Hippocampal formation (tissue), 2 donors: ENCODE data around the gene CHSY1.
"Not testable (repeated sequence)": the region's sequence is repeated elsewhere in the genome, so short reads cannot be mapped to it uniquely, and the experiment has no call there.

Experiments
- DNase-seq, 2 donors: peaks; one replicate each; lab custom pipeline; 2025; lab: John Stamatoyannopoulos, UW

The CHSY1 gene

DNA sequence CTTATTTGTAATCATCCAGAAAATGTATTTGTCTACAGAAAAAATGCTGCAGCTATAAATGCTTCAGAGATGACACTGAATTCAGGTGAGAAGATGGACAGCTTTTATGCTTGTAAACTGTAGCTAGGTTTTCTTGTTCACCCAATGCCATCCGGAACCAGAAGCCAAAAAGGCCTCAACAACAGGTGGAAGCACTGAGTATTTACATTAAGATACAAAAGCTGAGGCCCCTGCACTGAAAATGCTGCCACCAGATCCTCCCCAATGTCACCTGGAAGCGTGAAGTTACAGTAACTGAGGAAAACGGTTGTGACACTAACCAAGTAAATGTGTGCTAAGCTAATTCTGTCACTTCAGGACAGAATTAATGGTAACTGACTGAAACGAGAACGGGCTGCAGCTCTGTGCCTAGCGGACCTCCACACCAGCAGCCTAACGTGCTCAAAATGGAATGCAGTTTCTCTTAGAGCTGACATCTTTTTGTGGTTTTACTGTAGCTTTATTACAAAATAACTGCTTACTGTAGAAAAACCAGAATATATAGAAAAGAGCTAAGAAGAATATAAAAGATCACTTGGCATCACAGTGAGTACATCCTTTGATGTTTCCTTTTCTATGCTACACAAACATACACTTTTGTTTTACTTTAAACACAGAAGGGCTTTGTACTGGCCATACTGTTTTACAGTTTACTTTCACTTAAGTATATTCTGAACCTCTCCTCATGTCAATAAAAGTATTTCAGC is 7.6 kb downstream of the CHSY1 start:
- DNase-seq: no peak

DNA sequence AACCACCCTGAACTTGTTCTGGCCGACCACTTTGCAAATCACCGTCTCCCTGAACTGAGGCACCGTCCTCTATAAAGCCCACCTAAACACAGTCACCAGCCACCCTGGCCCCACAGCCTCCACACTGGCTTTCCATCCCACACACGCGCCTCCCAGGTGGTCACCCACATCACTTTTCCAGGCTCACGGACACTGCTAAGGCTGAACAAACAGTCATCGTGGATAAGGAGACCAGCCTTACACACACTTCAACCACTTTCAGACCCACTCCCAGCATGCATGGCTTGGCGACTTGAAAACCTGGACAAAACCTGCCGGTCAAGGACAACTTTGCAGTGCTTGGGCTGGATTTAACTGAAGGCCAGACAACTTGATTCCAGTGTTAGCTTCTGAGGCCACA is 8.4 kb downstream of the CHSY1 start:
- DNase-seq: no peak

DNA sequence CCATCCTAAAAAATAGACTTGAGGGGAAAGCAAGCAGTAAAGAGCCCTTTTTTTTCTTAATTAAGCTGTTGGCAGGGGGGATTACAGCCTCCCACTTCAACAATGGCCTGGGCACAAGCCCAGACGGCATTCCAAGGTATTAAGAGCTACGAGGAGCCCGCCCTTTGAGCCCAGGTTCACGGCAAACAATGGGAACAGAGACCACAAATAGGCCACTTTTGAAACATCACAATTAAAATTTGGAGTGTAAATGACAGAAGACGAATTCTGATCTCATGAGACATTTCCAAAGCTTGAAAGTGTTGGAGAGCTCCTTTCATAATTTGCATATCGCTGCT is 8.9 kb downstream of the CHSY1 start:
- DNase-seq: no peak

DNA sequence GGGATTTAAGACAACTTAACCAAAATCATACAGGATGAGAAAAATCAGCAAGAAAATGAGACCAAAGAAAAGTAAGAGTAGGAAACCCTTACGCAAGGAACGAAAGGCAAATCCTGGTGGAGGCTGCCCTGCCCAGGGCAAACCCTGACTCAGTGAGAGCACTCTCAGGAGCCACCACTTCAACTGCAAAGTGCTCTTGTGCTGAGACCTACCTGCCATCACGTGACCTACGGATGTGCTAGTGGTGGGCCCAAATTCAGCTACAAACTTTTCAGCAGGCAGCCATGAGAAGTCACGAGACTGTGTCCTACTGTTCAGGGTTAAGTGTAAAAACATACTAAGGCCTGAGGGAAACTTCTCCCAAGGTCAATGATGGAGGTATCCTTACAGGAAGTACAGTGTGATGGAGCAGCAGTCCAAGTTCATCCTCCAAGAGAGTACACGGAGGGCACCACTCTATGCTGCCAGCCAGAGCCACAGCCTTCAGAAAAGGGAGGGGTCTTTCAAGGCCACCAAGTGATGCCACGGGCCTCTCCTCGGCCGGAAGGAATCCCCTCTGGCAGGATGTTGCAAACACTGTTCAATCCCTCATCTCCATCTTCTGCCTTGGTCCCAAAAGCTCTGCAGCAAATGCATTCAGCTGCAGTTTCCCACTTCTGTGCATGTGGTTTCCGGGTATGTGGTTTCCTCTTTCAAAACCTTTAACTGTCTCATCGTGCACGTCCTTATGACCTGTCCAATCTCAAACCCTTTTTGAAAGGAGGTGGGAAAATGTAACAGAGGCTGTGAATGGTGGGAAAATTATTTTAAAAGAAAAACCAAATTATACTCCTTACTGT is 9.5 kb downstream of the CHSY1 start:
- DNase-seq: no peak

DNA sequence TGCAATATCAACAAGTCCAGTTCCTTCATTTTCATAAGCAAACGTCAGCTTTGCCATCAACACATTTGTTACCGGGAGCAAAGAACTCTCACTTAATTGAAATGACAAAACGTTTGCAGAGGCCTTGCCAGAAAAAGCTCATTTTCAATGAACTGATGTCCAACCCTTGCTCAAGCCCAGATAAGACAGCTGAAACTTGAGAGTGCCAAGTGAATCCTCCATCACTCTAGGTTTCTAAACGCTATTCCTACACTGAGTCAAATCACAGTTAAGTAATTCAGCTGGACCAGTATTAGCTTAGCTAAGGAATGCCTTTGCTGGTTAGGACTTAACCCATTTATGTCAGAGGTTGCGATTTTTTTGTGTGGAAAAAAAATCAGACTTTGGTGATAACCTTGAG is 11.5 kb downstream of the CHSY1 start:
- no peak for DNase-seq

DNA sequence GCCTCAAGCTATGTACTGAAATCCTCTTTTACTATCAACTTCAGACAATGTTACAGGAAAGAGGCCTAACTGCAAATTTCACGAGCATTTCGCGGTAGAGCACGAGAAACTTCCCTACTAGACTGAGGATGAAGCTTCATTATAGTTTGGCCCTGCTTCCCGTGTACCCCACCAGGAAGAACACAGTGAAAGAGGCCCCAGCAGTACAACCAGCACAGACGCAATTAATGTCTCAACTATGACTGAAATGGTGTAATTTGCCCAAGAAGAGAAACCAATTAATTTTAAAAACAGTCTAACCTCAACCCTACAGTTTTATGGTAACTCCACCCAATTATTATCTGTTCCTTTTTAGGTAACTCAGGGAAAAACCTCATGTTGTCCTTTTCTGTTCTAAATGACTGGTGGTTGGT is 12.1 kb downstream of the CHSY1 start:
- no peak for DNase-seq

DNA sequence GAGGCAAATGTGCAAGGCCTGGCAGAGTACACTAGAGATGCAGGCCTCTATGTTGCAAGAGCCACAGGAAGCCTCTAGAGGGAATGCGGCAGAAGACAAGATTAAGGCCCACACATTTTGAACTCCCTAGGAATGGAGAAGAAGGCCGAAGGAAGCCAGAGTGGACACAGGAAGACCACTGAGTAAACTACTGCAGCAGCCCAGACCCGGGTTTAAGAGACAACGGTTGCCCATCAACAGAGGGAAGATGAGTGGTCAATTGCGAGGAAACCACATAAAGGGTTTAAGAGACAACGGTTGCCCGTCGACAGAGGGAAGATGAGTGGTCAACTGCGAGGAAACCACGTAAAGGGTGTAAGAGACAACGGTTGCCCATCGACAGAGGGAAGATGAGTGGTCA is 14.6 kb downstream of the CHSY1 start:
- no peak for DNase-seq

DNA sequence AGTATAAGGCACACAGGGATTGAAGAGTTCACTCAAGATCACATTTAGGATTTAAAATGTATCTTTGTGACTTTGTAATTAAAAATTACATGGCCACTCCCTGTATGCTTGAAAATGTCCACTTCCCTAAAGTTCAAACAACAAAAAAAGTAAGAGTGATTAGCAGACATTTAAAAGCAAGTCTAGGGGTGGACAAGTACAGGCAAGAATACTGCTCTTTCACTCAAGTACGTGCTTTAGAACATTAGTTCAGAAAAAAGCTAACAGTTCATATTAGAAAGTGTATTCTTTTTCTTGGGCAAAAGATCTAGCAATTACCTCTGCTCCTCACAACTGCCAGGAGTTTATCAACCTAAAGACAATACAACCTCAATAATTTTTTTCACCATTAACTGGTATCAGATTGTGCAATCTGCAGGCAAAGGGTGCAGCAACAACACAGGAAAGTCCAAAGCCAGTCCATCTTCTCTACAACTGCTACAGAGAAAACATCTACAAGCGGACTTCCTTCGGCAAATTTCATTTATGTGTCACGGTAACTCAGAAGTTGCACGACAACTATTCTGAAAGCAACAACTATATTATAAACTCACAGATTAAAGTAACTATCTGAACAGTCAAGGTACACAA is 18.1 kb downstream of the CHSY1 start:
- DNase-seq: no peak

DNA sequence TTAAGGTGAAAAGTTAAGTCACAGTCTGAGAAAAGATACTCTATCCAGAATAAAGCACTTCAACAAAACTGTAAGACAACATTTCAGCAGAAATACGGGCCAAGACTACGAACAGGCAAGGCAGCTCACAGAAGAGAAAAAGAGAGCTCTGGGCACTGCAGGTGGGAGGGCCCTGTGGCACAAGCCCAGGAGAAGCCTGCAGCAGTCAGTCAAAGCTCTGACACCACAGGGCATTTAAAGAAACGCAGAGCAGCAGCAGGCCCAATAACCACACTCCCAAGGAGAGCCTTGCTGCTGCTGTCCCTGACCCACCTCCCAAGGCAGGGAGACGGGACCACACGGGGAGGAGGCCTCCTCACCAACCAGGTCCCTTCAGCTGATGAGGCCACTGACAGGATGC is 19.2 kb downstream of the CHSY1 start:
- DNase-seq: no peak

DNA sequence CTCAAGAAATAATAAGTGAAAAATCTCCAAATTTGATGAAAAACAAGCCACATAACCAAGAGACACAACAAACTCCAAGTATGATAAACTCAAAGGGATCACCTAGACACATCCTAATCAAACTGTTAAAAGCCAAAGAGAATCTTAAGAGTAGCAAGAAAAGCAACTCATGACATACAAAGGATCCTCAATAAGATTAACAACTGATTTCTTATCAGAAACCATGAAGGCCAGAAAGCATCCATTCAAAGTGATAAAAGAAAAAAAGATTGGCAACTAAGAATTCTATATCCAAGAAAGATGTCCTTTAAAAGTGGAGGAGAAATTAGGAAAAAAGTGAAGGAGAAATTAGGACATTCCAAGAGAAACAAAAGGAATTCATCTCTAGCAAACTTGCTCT is 23.5 kb downstream of the CHSY1 start:
- no peak for DNase-seq

DNA sequence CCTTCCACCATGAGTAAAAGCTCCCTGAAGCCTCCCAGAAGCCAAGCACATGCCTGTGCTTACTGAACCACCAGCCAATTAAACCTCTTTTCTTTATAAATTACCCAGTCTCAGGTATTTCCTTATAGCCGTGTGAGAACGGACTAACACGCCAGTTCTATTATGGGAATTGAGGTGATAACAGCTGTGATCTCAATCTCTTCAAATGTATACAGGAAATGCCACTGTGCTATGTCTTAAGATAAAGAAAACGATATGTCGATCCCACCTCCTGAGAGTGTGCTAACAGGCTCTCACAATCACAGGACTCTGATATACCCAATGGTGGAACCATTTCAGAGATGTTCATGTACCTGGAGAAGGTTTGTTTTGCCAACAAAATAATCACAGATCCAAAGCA is 26.2 kb downstream of the CHSY1 start:
- DNase-seq: no peak

DNA sequence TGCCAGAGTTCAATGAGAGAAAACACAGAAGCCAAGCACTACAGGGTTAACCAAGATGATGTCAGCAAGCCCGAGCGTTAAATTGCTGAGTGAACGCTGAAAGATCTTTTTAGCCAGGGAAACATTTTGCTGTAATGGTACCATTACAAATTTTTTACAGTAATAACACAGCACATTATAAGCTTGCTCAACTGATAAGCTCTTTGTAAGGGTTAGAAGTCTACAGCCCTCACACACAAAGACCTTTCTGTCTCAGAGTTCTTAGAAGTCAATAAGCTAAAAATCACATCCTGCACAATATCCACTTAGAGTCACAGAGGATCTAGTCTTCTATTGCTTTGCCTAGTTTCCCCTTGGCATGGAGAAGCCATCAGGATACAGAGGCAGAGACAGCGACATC is 29.9 kb downstream of the CHSY1 start:
- DNase-seq: no peak

DNA sequence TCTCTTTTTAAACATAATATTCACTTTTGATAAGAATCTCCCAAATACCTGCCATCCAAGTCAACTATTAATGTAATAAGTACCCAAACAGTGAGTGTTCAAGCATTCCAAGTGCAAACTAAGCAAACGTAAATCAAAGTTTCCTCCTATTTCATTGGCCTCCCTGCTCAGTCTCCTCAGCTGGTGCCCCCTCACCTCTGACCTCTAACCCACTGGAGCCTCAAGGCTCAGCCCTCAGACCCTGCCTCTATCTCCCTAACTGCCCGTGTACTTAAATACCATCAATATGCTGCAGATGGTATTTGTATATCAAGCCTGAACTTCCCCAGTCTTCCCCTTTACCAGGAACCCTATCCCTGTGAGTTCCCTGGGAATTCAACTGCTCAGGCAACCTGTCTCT is 31.8 kb downstream of the CHSY1 start:
- no peak for DNase-seq

DNA sequence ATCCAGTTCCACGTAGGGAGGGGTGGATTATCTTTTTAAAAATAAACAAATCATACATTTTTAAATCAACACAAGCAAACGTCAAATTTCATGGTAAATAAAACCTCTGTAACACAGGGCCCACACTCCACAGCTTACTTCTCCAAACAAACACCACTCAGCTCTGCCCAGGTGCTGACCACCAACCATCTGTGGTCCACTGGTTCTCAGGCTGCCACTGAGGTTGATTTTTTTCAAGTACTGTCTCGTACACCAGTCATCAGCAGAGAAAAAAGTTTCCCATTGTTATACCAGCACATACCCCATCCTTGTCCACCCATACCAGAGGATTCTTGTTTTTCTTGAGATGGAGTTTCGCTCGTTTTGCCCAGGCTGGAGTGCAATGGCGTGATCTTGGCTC is 32.4 kb downstream of the CHSY1 start:
- no peak for DNase-seq

DNA sequence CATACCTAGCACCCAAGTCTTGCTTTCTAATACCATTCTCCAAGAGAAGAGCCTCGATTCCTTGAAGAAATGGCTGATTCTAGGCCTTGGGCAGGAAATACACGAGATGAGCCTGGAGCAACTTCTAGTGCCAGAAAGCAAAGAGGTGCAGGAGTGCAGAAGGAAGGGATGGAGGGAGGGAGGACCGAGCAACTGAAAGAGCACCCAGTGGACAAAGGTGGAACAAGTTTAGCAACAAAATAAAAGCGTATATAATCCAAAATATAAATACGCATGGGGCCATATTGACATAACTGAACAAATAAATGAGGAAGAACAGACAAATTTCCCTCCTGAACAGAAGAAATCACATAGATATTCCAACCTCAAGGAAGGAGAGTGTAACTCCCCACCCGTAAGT is 34.4 kb downstream of the CHSY1 start:
- no peak for DNase-seq

DNA sequence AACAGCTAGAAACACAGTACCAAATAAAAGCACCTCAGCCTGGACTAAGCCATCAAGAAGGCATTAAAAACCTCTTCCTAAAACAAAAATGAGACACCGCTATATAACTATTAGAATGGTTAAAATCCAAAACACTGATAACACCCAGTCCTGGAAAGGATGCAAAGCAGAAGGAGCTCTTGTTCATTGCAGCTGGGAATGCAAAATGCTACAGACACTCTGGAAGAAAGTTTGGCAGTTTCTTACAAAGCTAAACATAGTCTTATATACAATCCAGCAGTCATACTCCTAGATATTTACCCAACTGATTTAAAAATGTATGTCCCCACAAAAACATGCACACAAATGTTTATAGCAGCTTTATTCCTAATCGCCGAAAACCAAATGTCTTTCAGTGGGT is 35.7 kb downstream of the CHSY1 start:
- no peak for DNase-seq

DNA sequence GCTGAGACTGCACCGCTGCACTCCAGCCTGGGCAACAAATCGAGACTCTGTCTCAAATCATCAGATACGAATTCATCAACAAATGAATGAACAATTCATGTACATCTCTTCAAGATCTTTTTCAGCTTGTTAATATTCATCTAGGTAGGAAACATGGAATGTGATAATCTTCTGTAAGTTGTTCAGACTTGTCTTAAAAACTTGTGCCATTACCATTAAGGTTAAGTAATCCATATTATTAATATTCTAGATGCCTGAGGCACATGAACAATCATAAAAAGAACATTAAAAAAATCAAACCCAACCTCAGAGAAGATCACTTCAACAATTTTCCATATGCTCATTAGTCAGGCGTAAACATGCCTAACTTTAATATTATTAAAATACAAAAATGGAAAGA is 36.2 kb downstream of the CHSY1 start:
- DNase-seq: no peak

DNA sequence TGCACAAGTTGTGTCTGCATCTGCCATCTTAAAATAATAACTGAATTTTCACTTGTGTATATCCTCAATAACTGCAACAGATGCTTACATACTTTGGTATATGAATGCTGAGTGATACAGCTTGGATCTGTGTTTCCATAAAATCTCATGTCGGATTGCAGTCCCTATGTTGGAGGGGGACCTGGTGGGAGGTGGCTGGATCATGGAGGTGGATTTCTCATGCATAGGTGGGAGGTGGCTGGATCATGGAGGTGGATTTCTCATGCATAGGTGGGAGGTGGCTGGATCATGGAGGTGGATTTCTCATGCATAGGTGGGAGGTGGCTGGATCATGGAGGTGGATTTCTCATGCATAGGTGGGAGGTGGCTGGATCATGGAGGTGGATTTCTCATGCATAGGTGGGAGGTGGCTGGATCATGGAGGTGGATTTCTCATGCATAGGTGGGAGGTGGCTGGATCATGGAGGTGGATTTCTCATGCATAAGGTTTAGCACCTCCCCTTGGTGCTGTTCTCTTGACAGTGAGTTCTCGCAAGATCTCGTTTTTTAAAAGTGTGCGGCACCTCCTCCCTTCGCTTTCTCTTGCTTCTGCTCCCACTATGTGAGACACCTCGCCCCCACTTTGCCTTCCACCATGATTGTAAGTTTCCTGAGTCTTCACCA is 37.3 kb downstream of the CHSY1 start:
- not testable (repeated sequence) for DNase-seq

DNA sequence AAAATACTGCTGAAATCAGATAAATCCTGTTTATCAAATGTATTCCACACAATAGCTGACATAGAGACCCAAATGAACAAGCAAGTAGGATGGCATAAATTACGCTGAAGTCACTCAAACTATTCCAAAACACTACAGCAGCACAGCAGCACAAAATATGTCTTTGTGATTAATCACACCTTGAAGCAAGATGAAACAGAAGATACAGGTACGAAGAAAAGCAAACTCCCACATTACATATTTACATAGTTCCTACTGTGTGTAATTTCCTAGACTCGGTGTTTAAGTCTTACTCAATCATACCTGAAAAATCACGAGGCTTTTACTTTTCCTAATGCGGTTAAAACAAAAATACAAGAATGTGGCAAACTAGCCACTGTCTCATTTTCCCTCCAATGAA is 38.3 kb downstream of the CHSY1 start:
- DNase-seq: no peak

DNA sequence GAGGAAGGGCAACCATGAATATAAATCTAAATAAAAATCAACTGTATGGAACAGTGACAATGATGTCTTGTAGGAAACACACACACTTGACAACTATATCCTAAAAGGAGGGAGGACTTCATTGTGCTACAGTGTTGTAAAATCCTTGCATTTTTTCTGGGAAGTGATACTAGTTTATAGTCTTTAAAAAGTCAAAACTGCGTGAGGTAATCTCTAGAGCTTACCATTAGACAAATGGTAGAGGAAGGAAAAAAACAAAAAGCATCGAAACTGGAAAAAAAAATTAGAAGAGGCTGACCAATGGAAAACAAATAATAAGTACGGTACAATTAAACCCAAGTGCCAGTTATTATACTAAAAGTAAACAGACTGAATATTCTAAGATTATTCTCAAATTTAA is 38.7 kb downstream of the CHSY1 start:
- no peak for DNase-seq

DNA sequence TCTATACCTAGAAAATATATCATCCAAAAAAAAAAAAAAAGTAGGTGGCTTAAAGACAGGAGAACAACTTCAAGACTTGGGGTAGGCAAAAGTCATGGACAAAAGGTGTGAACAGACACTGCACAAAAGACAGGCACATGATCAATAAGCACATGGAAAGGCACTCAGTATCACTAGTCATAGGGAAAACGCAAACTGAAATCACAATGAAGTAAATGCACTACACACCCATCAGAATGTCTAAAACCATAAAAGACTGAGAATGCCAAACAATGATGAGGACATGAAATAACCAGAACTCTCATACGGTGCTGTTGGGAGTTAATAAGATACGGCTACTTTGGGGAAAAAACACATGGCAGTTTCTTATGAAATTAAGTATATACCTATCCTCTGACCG is 40.0 kb downstream of the CHSY1 start:
- DNase-seq: no peak

DNA sequence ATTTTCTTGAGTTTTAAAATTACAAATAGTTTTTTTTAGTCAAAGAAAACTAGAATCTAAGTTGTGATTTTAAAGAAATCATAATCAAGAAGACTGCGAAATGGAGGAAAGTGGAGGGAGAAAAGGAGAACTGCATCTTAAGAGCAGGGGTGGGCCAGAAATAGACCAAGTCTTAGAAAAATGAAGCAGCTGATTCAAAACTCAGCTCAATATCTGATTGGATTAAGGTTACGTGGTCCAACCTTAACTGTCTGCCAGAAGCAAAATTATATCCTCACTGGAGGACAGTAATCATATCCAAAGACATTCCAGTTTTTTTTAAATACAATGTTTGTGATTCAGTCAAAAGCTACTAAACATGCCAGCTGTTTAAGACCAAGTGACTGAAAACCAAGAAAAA is 41.4 kb downstream of the CHSY1 start:
- DNase-seq: no peak

DNA sequence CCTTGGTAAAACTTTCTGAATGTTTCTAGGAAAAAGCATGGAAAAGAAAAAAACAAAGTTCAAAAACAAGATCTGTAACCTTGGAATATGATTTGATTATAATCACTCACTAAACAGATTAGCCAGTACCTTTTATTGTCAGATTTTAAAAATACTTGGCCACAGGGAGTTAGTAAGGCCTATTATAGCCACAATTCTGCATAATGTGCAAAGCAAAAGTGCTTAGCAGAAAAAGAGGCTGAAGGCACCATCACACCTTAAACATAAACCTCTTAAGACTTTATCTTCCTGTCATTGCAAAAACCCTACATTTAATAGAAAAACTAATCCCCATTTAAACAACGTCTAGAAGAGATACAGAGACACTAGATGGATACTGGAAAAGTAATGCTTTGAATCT is 41.8 kb downstream of the CHSY1 start:
- no peak for DNase-seq
